ENCODE data around the gene TAB3.

- TF ChIP-seq, protein P1, sequence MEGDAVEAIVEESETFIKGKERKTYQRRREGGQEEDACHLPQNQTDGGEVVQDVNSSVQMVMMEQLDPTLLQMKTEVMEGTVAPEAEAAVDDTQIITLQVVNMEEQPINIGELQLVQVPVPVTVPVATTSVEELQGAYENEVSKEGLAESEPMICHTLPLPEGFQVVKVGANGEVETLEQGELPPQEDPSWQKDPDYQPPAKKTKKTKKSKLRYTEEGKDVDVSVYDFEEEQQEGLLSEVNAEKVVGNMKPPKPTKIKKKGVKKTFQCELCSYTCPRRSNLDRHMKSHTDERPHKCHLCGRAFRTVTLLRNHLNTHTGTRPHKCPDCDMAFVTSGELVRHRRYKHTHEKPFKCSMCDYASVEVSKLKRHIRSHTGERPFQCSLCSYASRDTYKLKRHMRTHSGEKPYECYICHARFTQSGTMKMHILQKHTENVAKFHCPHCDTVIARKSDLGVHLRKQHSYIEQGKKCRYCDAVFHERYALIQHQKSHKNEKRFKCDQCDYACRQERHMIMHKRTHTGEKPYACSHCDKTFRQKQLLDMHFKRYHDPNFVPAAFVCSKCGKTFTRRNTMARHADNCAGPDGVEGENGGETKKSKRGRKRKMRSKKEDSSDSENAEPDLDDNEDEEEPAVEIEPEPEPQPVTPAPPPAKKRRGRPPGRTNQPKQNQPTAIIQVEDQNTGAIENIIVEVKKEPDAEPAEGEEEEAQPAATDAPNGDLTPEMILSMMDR (IDR thresholded peaks at IDR 0.05): no peak
- no peak for TF ChIP-seq POLR2A (IDR thresholded peaks at IDR 0.05)
Measured at GRCh38 chrX:30881390-30881789, 7.7 kb downstream of the TAB3 start.
